HG02610 (cell line): Measurements from ENCODE around the gene MSMP.
A peak's percentile ranks its signal among the peaks of the same experiment; 100 is the strongest.

Experiments
- ATAC-seq: cut with Tn5 transposase; IDR thresholded peaks from one replicate; pipeline ENCODE4 v1.9.1; 2021; ENCODE audit warnings: mild to moderate bottlenecking, moderate library complexity; ENCODE audit not compliant: unreplicated experiment

Gene MSMP

DNA sequence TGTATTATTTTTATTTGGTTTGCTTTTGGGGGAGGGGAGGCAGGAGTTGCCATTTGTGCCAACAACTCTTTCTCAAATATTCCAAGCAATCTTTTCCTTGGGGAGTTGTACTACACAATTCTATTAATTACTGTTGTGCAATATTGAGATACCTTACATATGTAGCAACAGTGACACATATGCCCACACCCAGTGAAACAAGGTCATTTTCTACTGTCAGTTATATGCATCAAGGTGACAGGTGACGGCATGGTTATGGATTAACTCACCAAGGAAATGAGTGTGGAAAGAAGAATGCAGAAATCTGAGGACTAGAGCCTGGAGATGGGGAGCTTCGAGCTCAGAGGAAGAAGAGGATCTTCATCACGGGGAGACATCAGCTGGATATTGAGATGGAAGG is 17.9 kb upstream of the MSMP start:
- ATAC-seq, result no peak

DNA sequence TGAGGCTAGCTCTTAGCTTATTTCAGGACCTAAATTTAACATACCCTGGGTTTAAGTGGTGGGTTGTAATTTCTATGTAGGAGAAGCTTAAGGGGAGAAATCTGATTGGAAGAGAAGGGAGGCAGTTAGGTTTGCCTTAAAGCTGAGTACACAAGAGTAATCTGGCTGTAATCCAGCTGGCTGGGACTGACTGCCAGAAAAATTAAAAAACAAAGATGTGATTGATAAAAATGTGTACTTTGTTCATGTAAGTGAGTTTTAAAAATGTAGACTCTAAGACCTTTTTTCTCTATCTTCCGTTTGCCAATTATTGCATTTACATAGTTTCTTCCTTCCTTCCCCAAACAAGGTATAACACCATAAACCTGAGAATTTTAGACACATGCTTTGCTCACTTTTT is 17.5 kb upstream of the MSMP start:
- ATAC-seq, result no peak

DNA sequence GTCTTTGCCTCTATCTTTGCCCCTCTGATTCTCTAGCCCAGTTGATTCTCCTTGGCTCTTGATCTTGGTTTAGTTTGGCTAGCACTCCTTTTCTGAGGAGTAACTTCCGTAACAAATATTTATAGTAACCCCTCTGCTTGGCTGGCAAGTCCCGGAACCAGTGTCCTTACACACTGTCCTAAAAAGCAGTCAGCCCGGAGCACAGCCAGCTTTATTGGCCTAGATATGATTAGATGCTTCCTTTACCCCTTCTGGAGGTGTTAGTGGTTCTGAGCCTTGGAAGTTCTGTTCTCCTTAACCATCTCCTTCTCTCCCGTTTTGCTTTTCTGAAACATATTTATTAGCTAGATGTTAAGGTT is 17.0 kb upstream of the MSMP start:
- ATAC-seq, result no peak

DNA sequence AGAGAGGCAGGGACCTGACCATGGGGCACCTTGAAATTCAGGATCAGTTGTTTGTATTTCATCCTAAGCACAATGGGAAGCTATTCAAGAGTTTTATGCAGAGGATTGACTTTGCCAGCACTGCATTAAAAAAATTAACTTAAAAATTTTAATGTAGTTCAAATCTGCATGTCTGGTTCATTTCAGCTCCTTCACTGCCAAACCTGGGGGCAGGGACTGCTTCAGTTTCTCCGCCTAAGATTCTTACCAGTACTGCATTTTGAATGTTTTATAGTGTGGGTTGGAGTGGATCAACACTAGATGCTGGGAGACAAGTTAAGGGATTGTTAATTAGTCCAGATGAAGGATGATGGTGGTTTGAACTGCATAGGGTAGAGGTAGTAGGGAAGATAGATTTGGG is 15.7 kb upstream of the MSMP start:
- no peak for ATAC-seq

DNA sequence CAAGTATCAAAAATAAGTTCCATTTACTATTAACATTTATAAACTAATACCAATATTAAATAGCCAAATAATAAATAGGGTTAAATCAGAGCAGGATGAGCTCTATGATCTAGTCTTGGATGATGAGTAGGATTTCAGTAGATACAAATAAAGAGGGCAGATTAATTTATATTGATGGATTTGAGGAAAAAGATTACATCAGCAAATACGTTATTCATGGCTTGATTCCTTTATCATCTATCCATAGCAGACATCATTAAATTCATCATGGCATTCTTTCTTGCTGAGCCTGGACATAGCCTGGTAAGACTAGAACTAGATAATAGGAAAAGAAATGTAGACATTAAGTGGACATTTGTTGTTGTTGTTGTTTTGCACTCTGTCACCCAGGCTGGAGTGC is 13.4 kb upstream of the MSMP start:
- ATAC-seq, result no peak

DNA sequence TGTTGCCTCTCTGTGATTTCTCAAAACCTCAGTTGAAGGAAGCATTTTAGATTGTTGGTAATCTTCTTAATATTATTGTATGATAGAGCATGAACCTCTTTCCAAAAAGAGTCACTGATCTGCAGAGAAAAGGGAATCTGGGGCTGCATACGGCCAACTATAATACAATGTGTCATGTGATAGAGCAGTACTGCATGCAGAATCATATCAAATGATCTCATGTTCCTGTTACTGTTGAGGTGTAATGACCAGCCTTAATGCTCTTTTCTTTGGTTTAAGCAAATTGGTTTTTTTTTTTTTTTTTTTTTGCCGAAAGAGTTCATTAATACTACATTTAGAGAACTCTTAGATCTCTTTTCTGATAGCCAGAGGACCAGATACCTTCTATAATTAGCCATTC is 12.9 kb upstream of the MSMP start:
- ATAC-seq, result no peak

DNA sequence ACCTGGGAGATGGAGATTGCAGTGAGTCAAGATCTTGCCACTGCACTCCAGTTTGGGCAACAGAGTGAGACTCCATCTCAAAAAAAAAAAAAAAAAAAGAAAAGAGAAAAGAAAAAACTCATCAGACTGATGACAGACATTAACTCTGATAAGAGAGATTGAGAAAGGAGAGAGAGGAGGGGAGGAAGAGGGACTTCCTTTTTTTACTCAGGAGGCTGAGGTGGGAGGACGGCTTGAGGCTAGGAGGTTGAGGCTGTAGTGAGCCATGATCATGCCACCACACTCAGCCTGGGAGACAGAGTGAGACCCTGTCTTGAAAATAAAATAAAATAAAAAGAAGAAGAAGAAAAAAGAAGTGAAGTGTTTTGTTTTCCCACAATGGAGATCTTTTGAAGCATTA is 9.7 kb upstream of the MSMP start:
- ATAC-seq, result no peak

DNA sequence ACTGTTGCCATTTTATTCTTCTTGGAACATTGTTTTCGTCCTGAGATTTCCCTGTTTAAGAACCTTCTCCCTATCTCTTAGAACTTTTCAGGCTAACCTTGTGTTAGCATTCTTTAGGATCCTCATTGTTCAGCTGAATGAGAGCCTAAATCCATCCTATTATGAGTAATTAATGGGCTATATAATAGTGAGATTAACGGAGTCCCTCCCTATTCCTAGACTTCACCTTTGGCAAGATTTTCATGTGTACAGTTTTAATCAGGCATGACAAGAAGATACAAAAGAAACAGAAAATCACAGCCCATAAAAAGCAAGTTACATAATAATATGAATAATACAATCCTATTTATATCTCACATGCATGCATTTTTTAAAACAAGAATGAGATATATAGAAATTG is 9.1 kb upstream of the MSMP start:
- ATAC-seq, result no peak

DNA sequence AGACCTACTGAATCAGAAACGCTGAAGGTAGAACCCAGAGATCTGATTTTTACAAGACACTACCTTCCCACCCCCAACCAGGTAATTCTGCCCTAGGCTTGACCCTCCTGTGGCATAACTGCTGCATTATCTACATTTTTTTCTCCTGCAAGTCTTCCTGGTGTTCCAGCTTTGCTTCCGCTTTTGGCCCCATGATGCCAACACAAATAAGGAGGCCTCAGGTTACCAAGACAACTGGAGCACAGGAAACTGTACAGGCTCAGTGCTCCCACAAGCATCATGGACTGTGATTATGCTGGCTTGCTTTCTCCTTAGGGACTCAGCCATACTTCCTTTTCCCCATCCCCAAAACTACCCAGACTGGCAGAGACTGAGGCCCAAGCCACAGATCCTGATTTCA is 6.6 kb upstream of the MSMP start:
- no peak for ATAC-seq

DNA sequence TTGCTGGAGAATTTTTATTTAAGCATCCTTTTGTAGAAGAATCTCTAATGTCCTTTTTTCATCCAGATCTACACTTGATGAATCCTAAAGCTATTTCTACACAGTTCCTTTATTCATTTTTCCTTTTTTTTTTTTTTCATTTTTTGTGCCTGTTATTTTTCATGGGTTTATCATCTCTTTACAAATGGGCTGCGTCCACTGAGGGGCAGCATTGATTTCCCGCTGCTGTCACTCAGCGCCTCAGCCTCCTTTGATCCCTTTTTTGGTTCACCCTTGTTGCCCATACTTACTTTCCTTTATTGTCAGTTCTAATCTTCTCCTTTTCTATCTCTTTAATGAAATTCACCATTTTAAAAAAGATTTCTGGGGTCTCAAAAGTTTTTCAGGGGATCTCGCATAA is 5.7 kb upstream of the MSMP start:
- no peak for ATAC-seq

DNA sequence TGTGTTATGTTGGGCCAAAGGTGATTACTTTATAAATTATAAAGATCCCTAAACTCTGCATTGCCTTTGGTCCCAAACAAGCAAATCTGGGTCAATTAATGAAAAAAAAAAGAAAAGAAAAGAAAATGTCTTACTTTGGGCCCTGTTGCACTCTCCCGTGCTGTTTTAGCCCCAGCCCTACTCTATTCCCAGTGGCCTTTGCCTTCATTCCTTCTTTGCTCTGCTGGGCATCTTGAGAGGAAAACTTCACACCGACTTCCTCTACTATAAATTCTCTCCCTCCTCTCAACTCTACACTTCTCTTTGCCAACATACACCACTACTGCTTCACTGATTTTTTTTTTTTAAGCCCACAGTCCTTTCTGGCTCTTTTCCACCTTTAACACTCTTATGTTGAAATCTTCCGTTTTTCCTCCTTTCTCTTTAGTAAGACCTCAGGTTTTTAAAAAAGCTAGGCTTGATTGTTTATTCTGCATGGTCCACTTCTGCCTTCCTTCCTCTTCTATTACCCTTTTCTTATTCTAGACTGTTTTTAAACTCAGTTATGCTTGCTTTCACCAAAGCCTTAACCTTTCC is 4.5 kb upstream of the MSMP start:
- no peak for ATAC-seq

DNA sequence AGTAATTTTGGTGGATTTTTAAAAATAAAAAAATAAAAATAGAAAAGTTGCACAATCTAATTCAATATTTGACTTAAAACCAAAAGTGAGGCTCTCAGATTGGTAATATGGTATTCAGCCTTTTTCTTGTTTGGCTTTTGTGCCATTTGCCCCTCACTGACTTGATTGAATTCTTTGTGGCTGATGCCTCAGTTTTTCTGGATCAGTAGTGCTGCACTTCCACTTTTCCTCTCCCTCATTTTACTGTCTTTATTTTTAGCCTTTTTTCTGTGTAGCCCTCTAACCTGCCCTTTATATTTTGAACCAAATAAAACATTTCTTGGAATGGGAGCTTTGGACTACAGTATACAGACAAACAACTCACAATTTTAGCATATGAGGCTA is 3.8 kb upstream of the MSMP start:
- no peak for ATAC-seq

DNA sequence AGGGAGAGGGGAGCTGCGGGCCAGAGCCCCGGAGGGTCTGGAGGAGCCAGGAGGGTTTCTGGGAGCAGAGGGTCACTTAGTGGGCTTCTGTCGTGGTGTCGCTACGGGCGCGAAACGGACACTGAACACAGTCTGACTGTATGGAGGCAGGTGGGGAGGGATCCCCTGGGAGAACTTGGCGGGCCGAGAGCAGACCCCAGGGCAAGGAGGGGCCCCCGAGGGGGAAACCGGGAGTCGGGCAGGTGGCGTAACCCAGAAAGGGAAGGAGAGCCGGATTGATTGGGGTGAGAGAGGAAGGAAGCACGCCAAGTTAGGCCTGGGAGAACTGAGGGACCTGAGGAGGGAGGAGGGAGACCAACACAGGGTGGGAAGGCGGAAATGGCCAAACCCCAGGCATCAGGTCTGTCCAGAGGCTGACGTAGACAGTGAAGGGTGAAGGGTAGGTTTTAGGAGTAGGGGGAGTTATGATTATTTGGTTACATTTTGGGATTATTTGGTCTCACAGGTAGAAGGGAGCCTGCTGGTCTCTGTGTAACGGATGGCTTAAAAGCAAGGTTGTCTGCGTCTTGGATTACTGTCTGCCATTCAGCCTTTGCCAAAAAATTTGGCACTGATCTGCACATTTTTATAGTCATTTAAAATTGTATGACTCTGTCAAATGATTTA is 3.3 kb upstream of the MSMP start:
- ATAC-seq, result peak; percentile 47

DNA sequence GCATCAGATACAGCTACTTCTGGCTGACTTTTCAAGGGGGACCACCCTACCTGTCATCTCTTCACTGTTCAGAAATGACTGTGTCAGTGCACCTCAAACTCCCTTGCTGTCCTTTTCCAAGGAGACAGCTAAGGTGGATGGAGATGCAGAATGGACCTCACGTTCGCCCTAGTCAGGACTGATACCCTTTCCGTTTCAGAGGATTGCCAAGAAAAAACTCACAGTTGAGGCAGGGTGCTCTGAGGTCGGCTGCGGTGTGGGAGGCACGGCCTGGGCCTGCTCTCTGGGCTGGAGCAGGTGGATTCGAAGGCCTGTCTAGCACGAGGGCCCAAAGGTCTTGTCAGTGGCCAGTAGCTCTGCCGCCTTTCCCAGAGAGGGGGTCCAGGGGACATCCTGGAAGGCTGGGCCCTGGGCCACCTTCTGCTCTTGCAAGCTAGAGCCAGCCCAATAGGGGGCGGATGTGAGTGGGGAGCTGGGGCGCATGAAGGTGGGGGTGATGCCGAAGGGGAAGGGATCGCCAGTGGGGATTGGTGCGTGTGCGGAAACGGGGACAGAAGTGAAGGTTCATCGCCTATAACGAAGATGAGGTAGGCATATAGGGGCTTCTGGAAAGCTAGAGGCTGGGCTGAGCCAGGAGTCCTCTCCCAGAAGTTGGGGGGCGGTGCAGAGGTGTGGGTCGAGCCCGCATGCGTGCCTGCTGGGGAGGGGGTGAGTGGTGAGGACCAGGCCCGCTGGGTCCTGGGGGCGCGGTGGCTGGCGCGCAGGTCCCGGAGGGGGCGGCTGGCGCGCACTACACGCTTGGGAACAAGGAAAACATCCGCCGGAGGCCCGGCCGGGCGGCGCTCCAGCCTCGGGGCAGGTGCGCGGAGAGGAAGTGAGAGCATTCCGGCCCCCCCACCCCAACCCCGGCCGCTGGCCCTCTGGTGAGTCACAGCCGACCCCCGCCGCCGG is 2.5 kb upstream of the MSMP start:
- peak; percentile 55 for ATAC-seq

DNA sequence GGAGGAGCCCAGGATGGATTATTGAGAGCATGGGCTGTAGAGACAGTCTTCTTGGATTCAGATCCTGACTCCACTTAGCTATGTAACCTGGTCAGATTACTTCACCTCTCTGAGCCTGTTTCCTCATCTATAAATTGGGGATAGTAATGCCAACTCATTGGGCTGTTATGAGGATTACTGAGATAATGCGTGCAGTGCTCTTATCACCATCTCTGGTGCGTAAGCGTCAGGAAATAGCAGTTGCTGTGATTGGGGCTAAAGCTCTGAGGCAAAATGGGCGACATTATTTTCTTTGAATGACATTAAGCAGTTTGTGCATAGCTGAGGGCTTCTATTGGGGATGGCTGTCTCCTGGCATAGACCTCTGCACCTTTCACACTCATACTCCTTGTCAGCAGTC is 995 bp upstream of the MSMP start:
- ATAC-seq, result no peak

DNA sequence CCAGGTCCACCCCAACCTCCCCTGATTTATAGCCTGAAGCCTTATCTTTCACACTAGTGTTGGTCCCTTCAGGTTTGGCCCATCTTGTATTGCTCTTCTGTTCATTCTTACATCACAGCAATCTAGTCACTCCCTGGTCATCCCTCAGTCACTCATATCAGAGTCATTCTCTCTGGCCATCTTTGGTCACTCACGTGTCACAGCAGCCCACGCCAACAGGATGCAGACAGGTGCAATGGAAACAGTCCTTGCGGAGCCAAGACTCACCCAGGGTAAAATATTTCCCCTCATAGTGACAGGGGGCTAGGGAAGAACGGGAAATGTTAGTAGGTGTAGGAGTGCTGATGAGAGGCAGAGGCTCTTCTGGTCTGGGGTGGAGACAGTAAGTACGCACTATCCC is 610 bp downstream of the MSMP start:
- ATAC-seq, result no peak

DNA sequence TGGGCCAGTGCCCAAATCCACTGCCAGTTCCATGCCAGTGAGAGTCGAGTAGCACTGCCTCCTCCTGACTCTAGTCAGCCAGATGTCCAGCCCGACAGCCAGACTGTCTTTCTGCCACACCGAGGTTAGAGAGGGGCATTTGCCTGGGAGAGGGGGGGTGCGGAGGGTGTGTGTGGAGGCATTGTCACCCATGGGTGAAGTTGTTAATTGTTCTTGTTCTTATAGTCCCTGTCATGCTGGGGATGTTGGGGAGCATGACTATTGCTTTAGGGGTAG is 3.9 kb downstream of the MSMP start:
- no peak for ATAC-seq

DNA sequence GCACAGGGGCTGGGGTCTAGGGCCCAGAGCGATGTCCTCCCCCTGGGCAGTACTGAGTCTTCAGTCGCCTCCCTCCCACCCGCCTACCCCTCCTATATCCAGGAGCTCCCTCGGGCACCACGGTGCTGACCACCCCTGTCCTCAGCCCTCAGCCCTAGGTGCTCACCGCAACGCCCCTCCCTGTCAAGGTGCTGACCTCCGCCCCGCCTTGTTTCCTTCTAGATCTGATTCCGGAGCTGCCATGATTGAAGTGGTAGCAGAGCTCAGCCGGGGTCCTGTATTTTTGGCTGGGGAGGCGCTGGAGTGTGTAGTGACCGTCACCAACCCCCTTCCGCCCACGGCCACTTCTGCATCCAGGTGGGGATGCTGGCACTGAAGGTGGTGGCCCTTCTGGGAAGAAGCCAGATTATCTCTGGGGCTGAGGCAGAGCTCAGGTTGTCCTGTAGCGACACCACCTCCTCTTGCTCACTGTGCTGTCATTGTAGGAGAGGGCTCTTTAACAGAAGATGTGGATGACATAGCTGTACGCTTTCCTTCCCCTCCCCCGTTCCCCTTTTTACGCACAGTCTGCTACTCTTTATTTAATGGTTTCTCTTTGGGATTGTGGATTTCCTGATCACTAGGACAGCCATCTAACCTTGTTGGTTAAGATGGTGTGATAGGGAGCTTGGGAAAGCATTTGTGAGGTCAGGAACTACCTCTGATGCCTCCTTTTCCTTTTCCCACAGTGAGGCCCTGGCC is 4.4 kb downstream of the MSMP start:
- peak; percentile 36 for ATAC-seq

DNA sequence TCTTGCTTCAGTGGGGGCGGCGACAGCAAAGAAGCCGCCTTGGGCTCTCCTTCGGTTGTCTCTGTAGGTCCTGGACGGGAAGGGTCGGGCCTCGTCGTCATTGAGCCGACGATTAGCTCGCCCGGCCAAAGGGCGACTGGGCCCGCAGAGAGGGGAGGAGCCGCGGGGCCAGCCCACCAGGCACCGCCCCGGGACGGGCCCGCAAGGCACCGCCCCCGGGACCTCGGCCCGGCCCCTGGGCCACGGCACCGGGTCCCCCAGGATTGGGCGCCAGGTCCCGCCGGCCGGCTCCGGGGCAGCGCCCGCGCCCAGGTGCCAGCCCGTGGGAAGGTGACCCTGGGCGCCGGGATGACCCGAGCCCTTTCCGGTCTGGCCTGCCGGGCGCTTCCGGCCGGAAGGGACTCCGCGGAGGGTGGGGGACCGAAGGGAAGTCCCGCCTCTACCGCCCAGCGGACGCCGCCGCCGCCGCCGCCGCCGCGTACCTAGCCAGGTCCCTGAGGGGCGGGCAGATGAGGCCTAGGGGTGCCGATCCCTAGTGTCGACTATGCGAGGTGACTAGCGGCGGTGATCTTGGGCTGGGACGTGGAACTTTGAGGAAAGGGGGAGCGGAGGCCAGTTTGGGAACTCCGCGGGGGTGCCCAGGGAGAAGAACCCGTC is 5.1 kb downstream of the MSMP start, which contains the start of the genes GBA2 and RGP1:
Gene GBA2, minus strand, starts transcription at position 371 of the 657 bp plus-strand sequence. CDS start 524 bp downstream, outside the sequence.
Gene RGP1, plus strand, starts transcription at position 430 of the 657 bp plus-strand sequence. CDS start 469 bp downstream, outside the sequence.
- peak; percentile 83 for ATAC-seq

DNA sequence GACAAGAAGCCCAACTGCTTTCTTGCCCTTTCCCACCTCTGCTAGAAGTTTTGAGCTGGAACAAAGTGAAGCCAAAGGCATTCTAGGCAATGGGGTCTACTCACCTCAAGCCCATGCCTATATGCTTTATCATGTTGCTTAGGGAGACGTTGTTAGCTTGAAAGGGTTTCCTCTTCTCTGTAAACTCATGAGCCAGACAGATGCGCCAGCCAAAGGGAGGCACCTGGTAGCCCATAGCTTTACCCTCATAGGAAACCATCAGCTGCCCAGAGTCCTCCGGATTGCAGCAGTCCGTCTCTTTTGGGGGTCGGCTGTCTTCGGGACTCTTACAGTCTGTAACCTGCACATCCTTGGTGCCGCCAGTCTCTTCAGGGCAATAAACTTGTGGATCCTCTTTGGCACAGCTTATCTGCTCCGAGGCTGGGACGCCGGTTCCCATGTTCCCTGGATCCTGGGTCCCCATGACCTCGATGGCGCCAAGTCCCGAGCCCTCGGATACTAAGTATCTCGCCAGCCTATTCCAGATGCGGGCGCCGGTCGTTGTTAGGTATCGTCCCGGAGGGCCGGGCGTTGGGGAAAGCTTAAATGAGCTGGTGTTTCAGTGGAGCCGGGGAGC is 5.7 kb downstream of the MSMP start:
- ATAC-seq, result no peak

DNA sequence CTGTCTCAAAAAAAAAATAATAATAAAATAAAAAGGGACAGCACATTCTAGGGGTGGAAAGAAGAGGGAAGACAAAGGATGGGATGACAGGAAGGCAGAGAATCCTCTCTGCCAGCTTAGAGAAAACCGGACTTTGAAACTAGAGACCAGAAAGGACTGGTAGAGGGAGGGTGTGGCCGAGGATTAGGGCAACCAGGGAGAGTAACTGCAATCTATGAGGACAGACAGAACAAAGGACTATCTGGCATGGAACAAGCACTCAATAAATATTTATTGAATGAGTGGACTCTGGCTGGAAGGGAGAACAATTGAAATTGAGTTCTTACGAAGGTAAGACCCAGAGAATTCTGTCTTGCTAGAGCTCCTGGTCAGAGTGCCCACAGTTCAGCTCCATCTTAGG is 7.5 kb downstream of the MSMP start:
- no peak for ATAC-seq
